MM.1S (cell line): ENCODE results near the gene NUP133.
A peak's percentile ranks its signal among the peaks of the same experiment; 100 is the strongest.

Experiments used
- DNase-seq: peaks from one replicate; pipeline ENCODE4 v3.0.0-alpha.2; 2015
- H2AFZ ChIP-seq: fragments of 300-600 bp; sonication (generic); 2 replicates; pipeline ENCODE4 v1.6.0; 2016; ENCODE audit warnings: antibody characterized with exemption, low read length
- H3F3A ChIP-seq: fragments of 300-600 bp; sonication (generic); 2 replicates; pipeline ENCODE4 v1.6.1; 2016; ENCODE audit warnings: mild to moderate bottlenecking, antibody characterized with exemption, low read length, moderate library complexity, mixed read lengths; ENCODE audit not compliant: insufficient read depth
- H3K27ac ChIP-seq: fragments of 300-600 bp; sonication (generic); 2 replicates; pipeline ENCODE4 v1.5.1; 2016; ENCODE audit warnings: mild to moderate bottlenecking, low read length
- H3K27me3 ChIP-seq: fragments of 300-600 bp; sonication (generic); replicated peaks from 2 replicates; pipeline ENCODE4 v1.6.0; 2016; ENCODE audit warnings: low read length; ENCODE audit not compliant: insufficient read depth
- H3K36me3 ChIP-seq: fragments of 300-600 bp; sonication (generic); replicated peaks from 2 replicates; pipeline ENCODE4 v1.6.1; 2016; ENCODE audit warnings: mild to moderate bottlenecking, low read length, mixed read lengths; ENCODE audit not compliant: insufficient read depth
- H3K4me1 ChIP-seq: fragments of 300-600 bp; sonication (generic); 2 replicates; pipeline ENCODE4 v1.6.1; 2016; ENCODE audit warnings: low read length, mixed read lengths
- H3K4me2 ChIP-seq: fragments of 300-600 bp; sonication (generic); 2 replicates; pipeline ENCODE4 v1.6.0; 2016; ENCODE audit warnings: low read depth, low read length
- H3K4me3 ChIP-seq: fragments of 300-600 bp; sonication (generic); 2 replicates; pipeline ENCODE4 v1.5.1; 2016; ENCODE audit warnings: low read length, mixed read lengths
- H3K79me2 ChIP-seq: fragments of 300-600 bp; sonication (generic); 2 replicates; pipeline ENCODE4 v1.6.1; 2016; ENCODE audit warnings: mixed run types, low read length, mixed read lengths
- H3K9ac ChIP-seq: fragments of 300-600 bp; sonication (generic); 2 replicates; pipeline ENCODE4 v1.6.1; 2016; ENCODE audit warnings: low read length, mixed read lengths
- H3K9me2 ChIP-seq: fragments of 300-600 bp; sonication (generic); replicated peaks from 2 replicates; pipeline ENCODE4 v1.6.1; 2016; ENCODE audit warnings: mild to moderate bottlenecking, low read length, mixed read lengths; ENCODE audit not compliant: insufficient read depth
- H3K9me3 ChIP-seq: fragments of 300-600 bp; sonication (generic); replicated peaks from 2 replicates; pipeline ENCODE4 v1.6.1; 2016; ENCODE audit warnings: mild to moderate bottlenecking, low read length, mixed read lengths; ENCODE audit not compliant: insufficient read depth
- H4K20me1 ChIP-seq: fragments of 300-600 bp; sonication (generic); 2 replicates; pipeline ENCODE4 v1.6.1; 2016; ENCODE audit warnings: mild to moderate bottlenecking, low read length, moderate library complexity, mixed read lengths; ENCODE audit not compliant: insufficient read depth
- EZH2 ChIP-seq: fragments of 300-600 bp; sonication (generic); optimal IDR thresholded peaks from 2 replicates; pipeline ENCODE3; 2017; ENCODE audit warnings: low read depth, mild to moderate bottlenecking, antibody characterized with exemption, low read length, mixed read lengths
- EZH2phosphoT487 ChIP-seq: fragments of 300-600 bp; sonication (generic); IDR thresholded peaks from 2 replicates; pipeline ENCODE4 v1.6.1; 2018; ENCODE audit warnings: antibody characterized with exemption, low read length
- TF ChIP-seq, protein P1 (sequence below): fragments of 300-600 bp; sonication (generic); IDR thresholded peaks from 2 replicates; pipeline ENCODE4 v1.5.1; 2016; ENCODE audit warnings: antibody characterized with exemption, low read length, mixed read lengths

The NUP133 gene

DNA sequence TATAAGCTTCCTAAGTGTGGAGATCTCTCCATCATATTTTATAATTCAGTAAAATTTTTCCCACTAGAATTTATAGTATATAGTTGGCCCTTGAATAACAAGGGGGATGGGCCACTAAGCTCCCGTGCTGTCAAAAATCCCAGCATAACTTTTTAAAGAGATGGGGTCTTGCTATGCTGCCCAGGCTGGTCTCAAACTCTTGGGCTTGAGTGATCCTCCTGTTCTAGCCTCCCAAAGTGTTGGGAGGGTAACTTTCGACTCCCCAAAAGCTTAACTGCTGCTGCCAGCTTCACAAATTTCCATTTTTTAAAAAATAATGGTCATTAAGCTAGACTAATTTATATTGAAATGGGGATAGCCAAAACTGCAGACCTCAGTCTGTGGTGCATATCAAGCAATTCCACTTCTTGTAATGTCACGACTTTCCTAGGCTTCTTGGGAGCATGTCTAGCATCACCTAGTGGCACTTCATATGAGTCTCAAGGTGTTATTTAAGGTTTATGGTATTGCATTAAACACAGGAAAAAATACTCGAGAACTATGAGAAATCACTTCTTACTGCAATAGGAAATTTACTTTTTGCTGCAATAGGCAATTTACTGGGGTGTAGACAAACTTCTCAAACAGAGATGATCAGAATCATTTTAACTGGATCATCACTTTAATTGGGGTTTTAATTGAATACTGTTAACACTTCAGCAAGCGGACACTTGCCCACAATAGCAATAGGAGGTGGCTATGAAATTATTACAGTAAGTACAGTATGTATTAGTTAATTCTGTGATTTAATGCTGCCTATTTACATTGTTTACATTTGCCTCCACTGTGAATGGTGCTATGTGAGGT lies 55.0 kb downstream of the NUP133 start:
- TF ChIP-seq EZH2 (no peak), EZH2phosphoT487 (no peak)
- TF ChIP-seq, protein P1, sequence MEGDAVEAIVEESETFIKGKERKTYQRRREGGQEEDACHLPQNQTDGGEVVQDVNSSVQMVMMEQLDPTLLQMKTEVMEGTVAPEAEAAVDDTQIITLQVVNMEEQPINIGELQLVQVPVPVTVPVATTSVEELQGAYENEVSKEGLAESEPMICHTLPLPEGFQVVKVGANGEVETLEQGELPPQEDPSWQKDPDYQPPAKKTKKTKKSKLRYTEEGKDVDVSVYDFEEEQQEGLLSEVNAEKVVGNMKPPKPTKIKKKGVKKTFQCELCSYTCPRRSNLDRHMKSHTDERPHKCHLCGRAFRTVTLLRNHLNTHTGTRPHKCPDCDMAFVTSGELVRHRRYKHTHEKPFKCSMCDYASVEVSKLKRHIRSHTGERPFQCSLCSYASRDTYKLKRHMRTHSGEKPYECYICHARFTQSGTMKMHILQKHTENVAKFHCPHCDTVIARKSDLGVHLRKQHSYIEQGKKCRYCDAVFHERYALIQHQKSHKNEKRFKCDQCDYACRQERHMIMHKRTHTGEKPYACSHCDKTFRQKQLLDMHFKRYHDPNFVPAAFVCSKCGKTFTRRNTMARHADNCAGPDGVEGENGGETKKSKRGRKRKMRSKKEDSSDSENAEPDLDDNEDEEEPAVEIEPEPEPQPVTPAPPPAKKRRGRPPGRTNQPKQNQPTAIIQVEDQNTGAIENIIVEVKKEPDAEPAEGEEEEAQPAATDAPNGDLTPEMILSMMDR = peak; percentile 88
- Histone ChIP-seq H3K4me3 (no peak overlapping the region), H3K9me2 (no peaks in the 10 kb centered on the region), H3F3A (no peaks in the 10 kb centered on the region), H3K36me3 (no peaks in the 10 kb centered on the region), H4K20me1 (no peaks in the 10 kb centered on the region), H2AFZ (no peak overlapping the region), H3K4me2 (no peak overlapping the region), H3K9me3 (no peaks in the 10 kb centered on the region), H3K79me2 (no peaks in the 10 kb centered on the region), H3K27ac (no peak overlapping the region), H3K27me3 (no peaks in the 10 kb centered on the region), H3K4me1 (no peaks in the 10 kb centered on the region), H3K9ac (no peak overlapping the region)
- DNase-seq = peak; percentile 71

DNA sequence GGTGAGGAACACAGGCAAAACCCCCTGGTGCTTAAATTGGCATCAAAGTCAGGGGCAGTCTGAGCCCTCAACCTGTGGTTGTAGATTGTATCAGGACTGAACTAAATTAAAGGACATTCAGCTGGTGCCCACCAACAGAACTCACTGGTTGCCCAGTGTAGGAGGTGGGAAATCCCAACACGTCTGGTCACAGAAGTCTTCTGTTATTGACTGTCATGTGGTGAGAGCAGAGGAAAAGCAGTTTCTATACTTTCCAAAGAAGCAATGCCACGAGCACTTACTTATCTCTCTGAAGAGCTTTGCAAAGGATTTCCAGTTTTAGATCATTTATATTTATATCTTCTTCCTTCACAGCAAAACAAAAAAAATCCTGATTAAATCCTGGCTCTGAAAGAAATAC lies 59.3 kb downstream of the NUP133 start:
- H3K79me2 ChIP-seq = no peaks in the 10 kb centered on the region
- no peak for DNase-seq

DNA sequence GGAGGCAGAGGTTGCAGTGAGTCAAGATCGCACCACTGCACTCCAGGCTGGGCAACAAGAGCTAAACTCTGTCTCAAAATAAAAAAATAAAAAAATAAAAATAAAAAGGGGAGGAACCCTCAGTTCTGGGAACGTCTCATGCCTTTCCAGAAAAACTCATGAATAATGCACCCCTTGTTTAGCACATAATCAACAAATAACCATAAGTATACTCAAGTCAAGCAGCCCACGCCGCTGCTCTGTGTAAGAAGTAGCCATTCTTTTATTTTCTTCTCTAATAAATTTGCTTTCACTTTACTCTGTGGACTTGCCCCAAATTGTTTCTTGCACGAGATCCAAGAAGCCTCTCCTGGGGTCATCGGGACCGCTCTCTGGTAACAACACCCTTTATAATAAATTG lies 59.8 kb downstream of the NUP133 start:
- Histone ChIP-seq H3K27ac (no peak overlapping the region), H3F3A (no peaks in the 10 kb centered on the region), H4K20me1 (no peaks in the 10 kb centered on the region), H3K9me3 (no peaks in the 10 kb centered on the region), H3K9ac (no peak overlapping the region), H3K4me1 (no peaks in the 10 kb centered on the region), H3K4me2 (no peak overlapping the region), H3K79me2 (no peaks in the 10 kb centered on the region), H3K36me3 (no peaks in the 10 kb centered on the region), H3K4me3 (no peak overlapping the region), H3K27me3 (no peaks in the 10 kb centered on the region), H2AFZ (no peak overlapping the region), H3K9me2 (no peaks in the 10 kb centered on the region)
- no peak for DNase-seq
- TF ChIP-seq, protein P1 = no peak

More for the DNA sequence above, 59.3 kb downstream of the NUP133 start:
- Histone ChIP-seq H3K27me3 (no peaks in the 10 kb centered on the region), H3K4me3 (no peak overlapping the region), H3K9ac (no peak overlapping the region), H2AFZ (no peak overlapping the region), H3K9me3 (no peaks in the 10 kb centered on the region), H3K4me2 (no peak overlapping the region), H3K27ac (no peak overlapping the region), H3K36me3 (no peaks in the 10 kb centered on the region), H3F3A (no peaks in the 10 kb centered on the region), H3K9me2 (no peaks in the 10 kb centered on the region), H3K4me1 (no peaks in the 10 kb centered on the region), H4K20me1 (no peaks in the 10 kb centered on the region)
- TF ChIP-seq EZH2phosphoT487 (no peak), EZH2 (no peak)
- TF ChIP-seq, protein P1 = no peak
